ENCODE measurements around the gene IGF1R. TPM values are rescaled to one million over a fixed set of nuclear protein-coding genes. Genes with fewer than 3 reads are reported as not detected.

Gene IGF1R
- total and polyA plus RNA-seq, 2 donors (not counting 3 experiments of a cell fraction or from before 2014, with no cell fraction given): 16.1 to 59.1 TPM

DNA sequence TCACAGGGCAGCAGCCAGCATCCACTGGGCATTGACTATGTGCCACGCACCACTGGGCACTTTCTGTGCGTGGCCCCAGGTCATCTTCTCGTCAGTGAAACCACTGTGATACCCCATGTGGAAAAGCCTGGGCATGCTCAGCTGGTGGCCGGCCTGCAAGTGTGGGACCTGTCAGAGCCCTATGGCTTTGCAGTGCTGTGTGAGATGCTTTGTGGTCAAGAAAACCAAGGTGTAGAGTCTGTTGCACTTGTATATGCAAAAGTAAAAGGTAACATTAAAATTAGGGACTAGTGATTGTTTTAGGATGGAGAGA is 289.7 kb downstream of the IGF1R start:
- TF ChIP-seq POLR2AphosphoS5 (IDR thresholded peaks at IDR 0.05; ENCODE audit: insufficient read depth, low read depth, low read length) (no peak), EZH2 (IDR thresholded peaks at IDR 0.05; ENCODE audit: borderline replicate concordance, low read depth, low read length, severe bottlenecking) (no peak), POLR2A (IDR thresholded peaks at IDR 0.05; ENCODE audit: low read depth, low read length) (no peak), GATA2 (IDR thresholded peaks at IDR 0.05; ENCODE audit: insufficient read depth, insufficient read length, low read depth, low read length) (no peak)
- TF ChIP-seq, protein P1, sequence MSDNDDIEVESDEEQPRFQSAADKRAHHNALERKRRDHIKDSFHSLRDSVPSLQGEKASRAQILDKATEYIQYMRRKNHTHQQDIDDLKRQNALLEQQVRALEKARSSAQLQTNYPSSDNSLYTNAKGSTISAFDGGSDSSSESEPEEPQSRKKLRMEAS (IDR thresholded peaks at IDR 0.05; ENCODE audit: insufficient read depth, insufficient read length): no peak
- TF ChIP-seq, protein P2, sequence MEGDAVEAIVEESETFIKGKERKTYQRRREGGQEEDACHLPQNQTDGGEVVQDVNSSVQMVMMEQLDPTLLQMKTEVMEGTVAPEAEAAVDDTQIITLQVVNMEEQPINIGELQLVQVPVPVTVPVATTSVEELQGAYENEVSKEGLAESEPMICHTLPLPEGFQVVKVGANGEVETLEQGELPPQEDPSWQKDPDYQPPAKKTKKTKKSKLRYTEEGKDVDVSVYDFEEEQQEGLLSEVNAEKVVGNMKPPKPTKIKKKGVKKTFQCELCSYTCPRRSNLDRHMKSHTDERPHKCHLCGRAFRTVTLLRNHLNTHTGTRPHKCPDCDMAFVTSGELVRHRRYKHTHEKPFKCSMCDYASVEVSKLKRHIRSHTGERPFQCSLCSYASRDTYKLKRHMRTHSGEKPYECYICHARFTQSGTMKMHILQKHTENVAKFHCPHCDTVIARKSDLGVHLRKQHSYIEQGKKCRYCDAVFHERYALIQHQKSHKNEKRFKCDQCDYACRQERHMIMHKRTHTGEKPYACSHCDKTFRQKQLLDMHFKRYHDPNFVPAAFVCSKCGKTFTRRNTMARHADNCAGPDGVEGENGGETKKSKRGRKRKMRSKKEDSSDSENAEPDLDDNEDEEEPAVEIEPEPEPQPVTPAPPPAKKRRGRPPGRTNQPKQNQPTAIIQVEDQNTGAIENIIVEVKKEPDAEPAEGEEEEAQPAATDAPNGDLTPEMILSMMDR (IDR thresholded peaks at IDR 0.05; ENCODE audit: extremely low read depth in 1 of 2, insufficient read depth in 1 of 2, low read depth in 1 of 2, low read length in 2 of 2): no peak
- no peaks in the 10 kb centered on the region for H3K9me1 ChIP-seq (replicated peaks; ENCODE audit: control insufficient read depth, extremely low read depth, insufficient read depth, low read length)
- no peak overlapping the region for H2AFZ ChIP-seq (ENCODE audit: low read depth, low read length)
- H3K79me2 ChIP-seq (ENCODE audit: control insufficient read depth, insufficient read depth, low read length): no peaks in the 10 kb centered on the region
- dilution Hi-C loops (cut with MboI; ENCODE audit: extremely low pct_ligation_motif_present, low sequenced_read_pairs): no loop called here
- intact Hi-C loops (cut with micrococcal nuclease): no loop called here
- H3K4me3 ChIP-seq (replicated peaks in 1 of 3; ENCODE audit: insufficient read depth in 1 of 3, low read depth in 1 of 3, low read length in 3 of 3): no peak overlapping the region
- H3K36me3 ChIP-seq (ENCODE audit: control insufficient read depth in 2 of 2, extremely low read depth in 1 of 2, insufficient read depth in 2 of 2, low read length in 2 of 2): peaks cover 2 to 33% of the 10 kb centered on the region in 2 experiments
- ChIA-PET CTCF (no interaction called here), POLR2A (interaction anchor here (0.6 kb wide), 1 partner anchor 13 kb away, joined by 3 read pairs; no protein-coding TSS in a partner anchor)
- no peaks in the 10 kb centered on the region for H3K4me1 ChIP-seq (ENCODE audit: control insufficient read depth, extremely low read depth, insufficient read depth, low read length)
- H3K9ac ChIP-seq (replicated peaks; ENCODE audit: extremely low read depth, insufficient read depth, low read length): no peak overlapping the region
- no peaks in the 10 kb centered on the region for H3K9me3 ChIP-seq (replicated peaks; ENCODE audit: control insufficient read depth, insufficient read depth, low read length)
- FAIRE-seq: no peak
- H3K27me3 ChIP-seq (ENCODE audit: control insufficient read depth in 2 of 2, insufficient read depth in 2 of 2, low read length in 2 of 2): no peaks in the 10 kb centered on the region
- H3K27ac ChIP-seq (ENCODE audit: insufficient read depth, low read depth, low read length): no peak overlapping the region
- no TSS peak for BruUV-seq (replicated peaks)
- no peaks in the 10 kb centered on the region for H4K20me1 ChIP-seq (replicated peaks; ENCODE audit: control insufficient read depth, extremely low read depth, insufficient read depth, low read length)
- no peak for DNase-seq (ENCODE audit: low read depth, low spot score)
- H3K4me2 ChIP-seq (ENCODE audit: insufficient read depth, low read length): no peak overlapping the region

DNA sequence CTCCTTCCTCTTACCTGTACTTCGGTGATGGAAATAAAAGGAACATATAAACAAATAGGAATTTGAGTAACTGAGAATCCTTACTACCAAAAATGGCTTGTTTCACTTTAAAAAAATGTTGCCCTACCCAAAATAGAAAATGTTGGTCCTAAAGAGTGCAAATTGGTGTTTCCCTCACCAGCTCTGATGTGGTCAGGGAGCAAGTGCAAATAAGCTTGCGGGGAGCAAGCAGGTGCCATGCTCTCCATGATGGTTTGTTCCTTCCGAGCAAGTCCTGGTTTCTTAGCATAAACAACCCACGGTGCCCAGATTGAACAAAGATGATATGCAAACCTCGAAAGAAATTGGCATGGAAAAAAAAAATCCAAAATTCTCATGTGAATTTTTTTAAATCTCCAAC is 290.5 kb downstream of the IGF1R start:
- no peaks in the 10 kb centered on the region for H3K9me1 ChIP-seq (replicated peaks; ENCODE audit: control insufficient read depth, extremely low read depth, insufficient read depth, low read length)
- no peak overlapping the region for H2AFZ ChIP-seq (ENCODE audit: low read depth, low read length)
- H3K4me1 ChIP-seq (ENCODE audit: control insufficient read depth, extremely low read depth, insufficient read depth, low read length): no peaks in the 10 kb centered on the region
- ChIA-PET CTCF (interaction anchor here (0.6 kb wide), 1 partner anchor 254 kb away, joined by 5 read pairs; no protein-coding TSS in a partner anchor), POLR2A (no interaction called here)
- no peak overlapping the region for H3K4me2 ChIP-seq (ENCODE audit: insufficient read depth, low read length)
- no peak for DNase-seq (ENCODE audit: low read depth, low spot score)
- peaks cover 5 to 31% of the 10 kb centered on the region in 2 experiments for H3K36me3 ChIP-seq (ENCODE audit: control insufficient read depth in 2 of 2, extremely low read depth in 1 of 2, insufficient read depth in 2 of 2, low read length in 2 of 2)
- no peak for TF ChIP-seq MYC (IDR thresholded peaks at IDR 0.05; ENCODE audit: low read depth, low read length)
- dilution Hi-C loops (cut with MboI; ENCODE audit: extremely low pct_ligation_motif_present, low sequenced_read_pairs) (no loop called here), intact Hi-C loops (cut with micrococcal nuclease) (no loop called here)
- H3K9ac ChIP-seq (replicated peaks; ENCODE audit: extremely low read depth, insufficient read depth, low read length): no peak overlapping the region
- no peaks in the 10 kb centered on the region for H4K20me1 ChIP-seq (replicated peaks; ENCODE audit: control insufficient read depth, extremely low read depth, insufficient read depth, low read length)
- no TSS peak for BruUV-seq (replicated peaks)
- H3K27ac ChIP-seq (ENCODE audit: insufficient read depth, low read depth, low read length): no peak overlapping the region
- no peaks in the 10 kb centered on the region for H3K9me3 ChIP-seq (replicated peaks; ENCODE audit: control insufficient read depth, insufficient read depth, low read length)
- H3K4me3 ChIP-seq (replicated peaks in 1 of 3; ENCODE audit: insufficient read depth in 1 of 3, low read depth in 1 of 3, low read length in 3 of 3): no peak overlapping the region
- no peak for FAIRE-seq
- no peaks in the 10 kb centered on the region for H3K79me2 ChIP-seq (ENCODE audit: control insufficient read depth, insufficient read depth, low read length)
- no peaks in the 10 kb centered on the region for H3K27me3 ChIP-seq (ENCODE audit: control insufficient read depth in 2 of 2, insufficient read depth in 2 of 2, low read length in 2 of 2)
